Urothelium cell line (cell line): Measurements from ENCODE around the gene CMC1.

Experiments used
- DNase-seq: peaks from one replicate; pipeline ENCODE4 v3.0.0; 2011; ENCODE audit warnings: low spot score, mixed read lengths
- FAIRE-seq: peaks from 2 replicates; lab custom pipeline; 2011; peaks lifted over from hg19 to GRCh38; lab: Jason Lieb, UNC

The CMC1 gene

GRCh38 chr3:28349469-28350000 lies 108.1 kb downstream of the CMC1 start:
- no peak for DNase-seq

More at GRCh38 chr3:28349469-28350000, 108.1 kb downstream of the CMC1 start:
- FAIRE-seq = no peak
